ENCODE results near the gene ARID1A. TPM values are rescaled to one million over a fixed set of nuclear protein-coding genes. Genes with fewer than 3 reads are reported as not detected.
A peak's percentile ranks its signal among the peaks of the same experiment; 100 is the strongest.

Gene ARID1A
- total and polyA plus RNA-seq, 11 donors, result 14.1 to 73.9 (median 45.3) TPM

DNA sequence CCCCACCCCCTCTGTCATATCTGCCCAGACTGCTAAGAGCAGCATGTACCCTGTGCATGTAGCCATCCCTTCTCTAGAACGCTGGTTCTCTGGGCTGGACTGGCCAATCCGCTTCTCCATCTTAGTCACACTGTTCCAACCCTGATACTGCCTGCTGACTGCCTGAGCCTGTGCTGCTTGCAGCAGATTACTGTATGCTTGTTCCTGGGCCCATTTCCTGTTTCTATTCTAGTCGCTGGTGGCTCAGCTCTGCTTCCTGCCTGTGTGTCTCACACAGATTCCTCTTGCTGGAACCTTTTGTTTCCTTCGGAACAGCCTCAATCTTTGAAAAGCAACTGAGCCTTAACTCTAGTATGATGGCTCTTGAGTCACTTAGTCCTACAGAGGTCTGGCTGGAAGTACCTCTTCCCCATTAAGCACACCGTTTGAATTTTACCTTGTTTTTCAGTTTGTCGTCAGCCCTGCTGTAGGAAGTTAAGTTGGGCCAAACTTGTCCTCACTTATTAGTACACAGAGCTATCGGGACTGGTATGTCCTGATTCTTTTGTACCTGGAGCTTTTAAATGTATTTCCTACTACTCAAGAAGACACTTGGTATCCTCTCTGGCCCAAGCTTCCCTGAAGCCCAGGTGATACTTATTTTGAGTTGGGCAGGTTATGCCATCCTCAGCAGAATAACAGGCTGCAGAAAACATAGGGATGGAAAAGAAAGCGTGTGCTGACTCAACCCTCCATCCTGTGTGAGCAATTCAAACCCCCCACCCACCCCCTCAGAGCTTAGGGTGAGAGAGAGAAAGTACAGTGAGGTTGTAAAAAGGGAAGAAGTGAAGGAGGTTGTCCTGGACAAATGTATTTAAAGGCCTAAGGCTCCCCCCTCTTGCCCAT is 48.5 kb downstream of the ARID1A start:
- Histone ChIP-seq H3K9me3 (no peaks in the 10 kb centered on the region), H3K36me3 (peaks cover 0 to 83% (median 44%) of the 10 kb centered on the region in 9 donors), H3K27ac (peak overlapping the region; percentile 75 to 94 (median 78)), H3K4me3 (peak overlapping the region in 4 of 12 donors; percentile 6 to 40 (median 7)), H3K27me3 (no peaks in the 10 kb centered on the region), H3K4me1 (peaks cover 11 to 99% (median 57%) of the 10 kb centered on the region in 12 donors)
- DNase-seq (peak; percentile 82 to 92 (median 87)), ATAC-seq (peak; percentile 96 to 99 (median 98))
- intact Hi-C loops (cut with DNase I), result loop anchor here in 6 of 10 donors (1.0 to 5.0 kb wide), 5 partner anchors 21 to 47 kb away; partner anchors contain the start of gene ARID1A (in 4 of the 6)
- 30 to 33% (median 32%) methylated on average over 8 of the region's 8 CpGs for WGBS, 4 donors
- TF ChIP-seq POLR2A (IDR thresholded peaks at IDR 0.05), result peak in 1 of 2 donors; percentile 44
- TF ChIP-seq, protein P1, sequence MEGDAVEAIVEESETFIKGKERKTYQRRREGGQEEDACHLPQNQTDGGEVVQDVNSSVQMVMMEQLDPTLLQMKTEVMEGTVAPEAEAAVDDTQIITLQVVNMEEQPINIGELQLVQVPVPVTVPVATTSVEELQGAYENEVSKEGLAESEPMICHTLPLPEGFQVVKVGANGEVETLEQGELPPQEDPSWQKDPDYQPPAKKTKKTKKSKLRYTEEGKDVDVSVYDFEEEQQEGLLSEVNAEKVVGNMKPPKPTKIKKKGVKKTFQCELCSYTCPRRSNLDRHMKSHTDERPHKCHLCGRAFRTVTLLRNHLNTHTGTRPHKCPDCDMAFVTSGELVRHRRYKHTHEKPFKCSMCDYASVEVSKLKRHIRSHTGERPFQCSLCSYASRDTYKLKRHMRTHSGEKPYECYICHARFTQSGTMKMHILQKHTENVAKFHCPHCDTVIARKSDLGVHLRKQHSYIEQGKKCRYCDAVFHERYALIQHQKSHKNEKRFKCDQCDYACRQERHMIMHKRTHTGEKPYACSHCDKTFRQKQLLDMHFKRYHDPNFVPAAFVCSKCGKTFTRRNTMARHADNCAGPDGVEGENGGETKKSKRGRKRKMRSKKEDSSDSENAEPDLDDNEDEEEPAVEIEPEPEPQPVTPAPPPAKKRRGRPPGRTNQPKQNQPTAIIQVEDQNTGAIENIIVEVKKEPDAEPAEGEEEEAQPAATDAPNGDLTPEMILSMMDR (IDR thresholded peaks at IDR 0.05), result no peak

DNA sequence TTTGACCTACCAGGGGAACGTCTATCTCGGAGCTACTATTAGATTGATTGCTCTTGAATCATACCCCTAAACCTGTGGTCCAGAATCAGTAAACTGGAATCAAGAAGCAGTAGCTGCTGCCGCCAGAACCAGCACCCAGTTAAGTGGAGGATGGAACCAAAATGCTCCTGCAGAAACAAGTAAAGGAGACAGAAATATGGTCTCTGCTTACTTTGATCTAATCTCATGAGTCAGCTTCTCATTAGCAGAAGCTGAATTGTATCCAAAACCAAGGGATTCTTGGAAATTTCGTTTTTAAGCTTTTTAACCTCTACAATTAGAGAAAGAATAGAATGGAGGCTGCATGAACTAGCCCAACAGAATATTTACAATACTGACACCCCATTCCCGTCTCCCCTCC is 49.4 kb downstream of the ARID1A start:
- Histone ChIP-seq H3K36me3 (peaks cover 0 to 83% (median 42%) of the 10 kb centered on the region in 9 donors), H3K9me3 (no peaks in the 10 kb centered on the region), H3K4me1 (peaks cover 11 to 99% (median 61%) of the 10 kb centered on the region in 12 donors), H3K27ac (peak overlapping the region; percentile 75 to 94 (median 78)), H3K27me3 (no peaks in the 10 kb centered on the region), H3K4me3 (peak overlapping the region in 1 of 12 donors; percentile 40)
- no peak for DNase-seq
- ATAC-seq, result no peak
- no peak for TF ChIP-seq POLR2A (IDR thresholded peaks at IDR 0.05)
- TF ChIP-seq, protein P1 (IDR thresholded peaks at IDR 0.05), result no peak
- intact Hi-C loops (cut with DNase I), result loop anchor here in 2 of 10 donors (2.0 to 5.0 kb wide), 2 partner anchors 37 to 40 kb away; no protein-coding TSS in a partner anchor
- WGBS, 4 donors, result 67 to 72% (median 69%) methylated on average over 5 of the region's 5 CpGs

DNA sequence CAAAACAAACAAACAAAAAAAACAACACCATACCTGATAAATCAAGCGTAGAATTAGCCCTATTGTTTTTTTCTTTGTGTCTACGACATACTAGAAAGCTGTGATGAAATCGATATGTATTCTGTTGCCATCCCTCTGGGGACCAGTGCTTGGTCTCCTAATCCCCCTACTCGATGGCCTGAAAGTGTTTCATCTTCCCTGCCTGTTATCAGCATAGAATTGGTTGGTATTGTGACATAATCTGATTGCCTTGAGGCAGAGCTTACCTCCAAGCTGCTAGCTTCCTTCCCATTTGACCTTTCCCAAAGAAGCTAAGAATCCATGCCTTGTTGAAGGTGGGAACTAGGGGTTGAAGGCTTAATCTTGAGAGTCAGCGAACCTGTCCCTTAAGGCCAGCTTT is 51.2 kb downstream of the ARID1A start:
- WGBS, 4 donors, result 92 to 96% (median 93%) methylated on average over 5 of the region's 5 CpGs

More for the DNA sequence above, 51.2 kb downstream of the ARID1A start:
- Histone ChIP-seq H3K27me3 (no peaks in the 10 kb centered on the region), H3K4me1 (peaks cover 11 to 99% (median 68%) of the 10 kb centered on the region in 12 donors), H3K27ac (peak overlapping the region in 2 of 12 donors; percentile 11 to 90), H3K4me3 (no peak overlapping the region), H3K36me3 (peaks cover 0 to 80% (median 26%) of the 10 kb centered on the region in 9 donors), H3K9me3 (no peaks in the 10 kb centered on the region)
- TF ChIP-seq POLR2A (IDR thresholded peaks at IDR 0.05), result no peak
- TF ChIP-seq, protein P1 (IDR thresholded peaks at IDR 0.05), result no peak
- DNase-seq (no peak), ATAC-seq (no peak)
- intact Hi-C loops (cut with DNase I), result loop anchor here in 1 of 10 donors (5.0 kb wide), 1 partner anchor 35 kb away; no protein-coding TSS in a partner anchor

All from heart left ventricle (tissue), 16 donors.